ENCODE measurements around the gene IREB2.

Gene IREB2

DNA sequence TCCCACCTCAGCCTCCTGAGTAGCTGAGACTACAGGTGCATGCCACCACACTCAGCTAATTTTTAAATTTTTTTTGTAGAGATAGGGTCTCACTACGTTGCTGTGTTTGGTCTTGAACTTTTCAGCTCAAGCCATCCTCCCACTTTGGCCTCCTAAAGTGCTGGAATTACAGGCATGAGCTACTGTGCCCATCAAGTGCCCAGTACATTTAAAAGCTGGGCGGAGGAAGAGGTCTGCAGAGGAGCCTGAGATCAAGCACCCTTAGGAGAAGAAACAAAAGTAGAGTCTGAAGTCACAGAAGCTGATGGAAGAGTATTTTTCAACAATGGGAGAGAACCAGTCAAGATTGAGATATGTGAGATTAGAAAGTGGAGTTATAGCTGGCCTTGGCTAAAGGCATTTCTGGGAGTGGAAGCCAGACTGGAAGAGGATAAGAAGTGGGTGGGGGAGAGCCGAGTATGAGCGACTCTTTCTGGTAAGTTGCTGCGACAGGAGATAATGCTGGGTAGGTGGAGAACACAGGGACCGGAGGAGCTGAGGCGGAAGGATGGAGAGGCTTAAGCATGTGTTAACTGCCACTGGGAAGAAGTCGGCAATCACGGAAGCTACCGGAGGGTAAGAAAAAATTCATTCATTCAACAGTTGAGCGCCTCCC is 782 bp upstream of the IREB2 start:
- Histone ChIP-seq H3K4me3 (ENCODE audit: low read depth, low read length) (peak overlapping the region; percentile 77), H3K9me3 (ENCODE audit: severe bottlenecking) (no peaks in the 10 kb centered on the region), H3K27me3 (ENCODE audit: insufficient read depth, low read depth, severe bottlenecking) (no peaks in the 10 kb centered on the region), H3K27ac (peak overlapping the region; percentile 75), H3K36me3 (peaks cover 31% of the 10 kb centered on the region)
- no peak for TF ChIP-seq CTCF (IDR thresholded peaks at IDR 0.05; ENCODE audit: low read depth, low read length)
- DNase-seq, result no peak

GRCh38 chr15:78438619-78439285 is 736 bp downstream of the IREB2 start:
- Histone ChIP-seq H3K27ac (peak overlapping the region; percentile 95), H3K36me3 (peaks cover 34% of the 10 kb centered on the region), H3K27me3 (ENCODE audit: insufficient read depth, low read depth, severe bottlenecking) (no peaks in the 10 kb centered on the region), H3K9me3 (ENCODE audit: severe bottlenecking) (no peaks in the 10 kb centered on the region), H3K4me3 (ENCODE audit: low read depth, low read length) (peak overlapping the region; percentile 73)
- DNase-seq, result peak; percentile 33
- TF ChIP-seq CTCF (IDR thresholded peaks at IDR 0.05; ENCODE audit: low read depth, low read length), result 0 out of 2 replicates have a peak, but pooled peaks have one; percentile 15

GRCh38 chr15:78440375-78441373 is 2.7 kb downstream of the IREB2 start:
- no peak overlapping the region for H3K27ac ChIP-seq
- H3K36me3 ChIP-seq, result peaks cover 51% of the 10 kb centered on the region
- no peak for TF ChIP-seq CTCF (IDR thresholded peaks at IDR 0.05; ENCODE audit: low read depth, low read length)
- no peaks in the 10 kb centered on the region for H3K9me3 ChIP-seq (ENCODE audit: severe bottlenecking)
- DNase-seq, result no peak
- H3K4me3 ChIP-seq (ENCODE audit: low read depth, low read length), result no peak overlapping the region
- no peaks in the 10 kb centered on the region for H3K27me3 ChIP-seq (ENCODE audit: insufficient read depth, low read depth, severe bottlenecking)

GRCh38 chr15:78444255-78444654 is 6.2 kb downstream of the IREB2 start:
- no peak for TF ChIP-seq CTCF (IDR thresholded peaks at IDR 0.05; ENCODE audit: low read depth, low read length)
- DNase-seq, result no peak
- Histone ChIP-seq H3K27ac (no peak overlapping the region), H3K36me3 (peaks cover 69% of the 10 kb centered on the region), H3K4me3 (ENCODE audit: low read depth, low read length) (no peak overlapping the region), H3K9me3 (ENCODE audit: severe bottlenecking) (no peaks in the 10 kb centered on the region), H3K27me3 (ENCODE audit: insufficient read depth, low read depth, severe bottlenecking) (no peaks in the 10 kb centered on the region)

DNA sequence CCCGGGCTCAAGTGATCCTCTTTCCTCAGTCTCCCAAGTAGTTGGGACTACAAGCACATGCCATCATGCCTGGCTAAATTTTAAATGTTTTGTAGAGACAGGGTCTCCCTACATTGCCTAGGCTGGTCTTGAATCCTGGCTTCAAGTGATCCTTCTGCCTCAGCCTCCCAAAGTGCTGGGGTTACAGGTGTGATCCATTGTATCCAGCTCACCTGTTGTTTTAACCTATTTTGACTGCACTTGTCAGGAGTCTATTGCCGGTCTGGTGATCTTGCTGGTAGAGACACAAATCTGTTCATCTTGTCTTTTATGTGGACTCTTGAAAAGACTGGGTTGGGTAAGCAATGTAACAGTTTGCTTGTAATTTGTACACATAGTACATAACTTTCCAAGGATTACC is 7.9 kb downstream of the IREB2 start:
- Histone ChIP-seq H3K36me3 (peaks cover 56% of the 10 kb centered on the region), H3K4me3 (ENCODE audit: low read depth, low read length) (no peak overlapping the region)

More for the DNA sequence above, 7.9 kb downstream of the IREB2 start:
- TF ChIP-seq CTCF (IDR thresholded peaks at IDR 0.05; ENCODE audit: low read depth, low read length), result no peak
- no peaks in the 10 kb centered on the region for H3K27me3 ChIP-seq (ENCODE audit: insufficient read depth, low read depth, severe bottlenecking)
- H3K27ac ChIP-seq, result no peak overlapping the region
- DNase-seq, result no peak
- H3K9me3 ChIP-seq (ENCODE audit: severe bottlenecking), result no peaks in the 10 kb centered on the region

Data from WERI-Rb-1 (cell line).